ENCODE data around the gene ERICH6.

Gene ERICH6

DNA sequence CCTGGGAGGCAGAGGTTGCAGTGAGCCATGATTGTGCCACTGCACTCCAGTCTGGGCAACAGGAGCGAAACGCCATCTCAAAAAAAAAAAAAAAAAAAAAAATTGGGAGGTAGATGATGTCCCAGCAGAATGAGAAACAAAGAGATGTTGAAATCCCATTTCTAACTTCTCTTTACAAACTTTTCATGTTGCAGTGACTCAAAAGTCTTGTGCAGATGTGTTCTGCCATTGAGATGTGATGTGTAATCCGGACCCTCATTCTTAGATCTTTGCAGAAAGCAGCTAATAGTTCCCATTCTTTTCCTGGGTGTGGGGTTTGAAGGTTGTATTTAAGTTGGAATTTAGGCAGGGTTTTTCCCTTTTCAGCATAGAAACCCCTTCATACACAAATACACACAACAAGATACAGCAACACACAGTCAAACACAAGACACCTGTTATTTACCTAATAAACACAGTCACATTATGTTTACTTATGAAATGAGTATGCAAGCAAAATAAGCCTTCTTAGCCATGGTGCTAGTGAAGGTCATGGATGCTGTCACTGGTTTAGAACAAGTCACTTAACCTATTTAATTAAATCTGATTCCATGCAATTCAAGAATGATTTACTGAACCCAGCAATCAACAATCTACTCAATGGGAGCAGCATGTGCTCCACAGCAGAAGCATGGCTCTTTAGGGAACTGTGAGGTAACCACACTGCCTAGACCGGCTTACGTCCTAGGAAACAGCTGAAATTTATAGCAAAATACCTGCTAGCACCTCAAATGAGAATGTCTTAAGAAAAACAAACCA is 44.4 kb upstream of the ERICH6 start:
- Histone ChIP-seq H3K9me3 (ENCODE audit: insufficient read depth, low read length) (no peaks in the 10 kb centered on the region), H3K4me2 (ENCODE audit: low read length) (no peak overlapping the region), H3K36me3 (replicated peaks; ENCODE audit: low read depth, low read length) (peaks cover 19% of the 10 kb centered on the region), H3K4me1 (ENCODE audit: low read length) (peaks cover 22% of the 10 kb centered on the region), H3K79me2 (ENCODE audit: low read length) (peaks cover 98% of the 10 kb centered on the region), H4K20me1 (ENCODE audit: insufficient read depth, low read length) (peaks cover 93% of the 10 kb centered on the region), H3K27ac (ENCODE audit: low read length) (no peak overlapping the region), H3K4me3 (ENCODE audit: low read length) (no peak overlapping the region), H3K9ac (ENCODE audit: low read length) (no peak overlapping the region), H3K27me3 (ENCODE audit: low read depth, low read length) (no peaks in the 10 kb centered on the region), H2AFZ (ENCODE audit: low read depth, low read length) (no peak overlapping the region)
- TF ChIP-seq, protein P1, sequence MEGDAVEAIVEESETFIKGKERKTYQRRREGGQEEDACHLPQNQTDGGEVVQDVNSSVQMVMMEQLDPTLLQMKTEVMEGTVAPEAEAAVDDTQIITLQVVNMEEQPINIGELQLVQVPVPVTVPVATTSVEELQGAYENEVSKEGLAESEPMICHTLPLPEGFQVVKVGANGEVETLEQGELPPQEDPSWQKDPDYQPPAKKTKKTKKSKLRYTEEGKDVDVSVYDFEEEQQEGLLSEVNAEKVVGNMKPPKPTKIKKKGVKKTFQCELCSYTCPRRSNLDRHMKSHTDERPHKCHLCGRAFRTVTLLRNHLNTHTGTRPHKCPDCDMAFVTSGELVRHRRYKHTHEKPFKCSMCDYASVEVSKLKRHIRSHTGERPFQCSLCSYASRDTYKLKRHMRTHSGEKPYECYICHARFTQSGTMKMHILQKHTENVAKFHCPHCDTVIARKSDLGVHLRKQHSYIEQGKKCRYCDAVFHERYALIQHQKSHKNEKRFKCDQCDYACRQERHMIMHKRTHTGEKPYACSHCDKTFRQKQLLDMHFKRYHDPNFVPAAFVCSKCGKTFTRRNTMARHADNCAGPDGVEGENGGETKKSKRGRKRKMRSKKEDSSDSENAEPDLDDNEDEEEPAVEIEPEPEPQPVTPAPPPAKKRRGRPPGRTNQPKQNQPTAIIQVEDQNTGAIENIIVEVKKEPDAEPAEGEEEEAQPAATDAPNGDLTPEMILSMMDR (IDR thresholded peaks at IDR 0.05; ENCODE audit: low read depth, low read length) = no peak
- TF ChIP-seq EZH2phosphoT487 (IDR thresholded peaks at IDR 0.05; ENCODE audit: low read depth) = no peak

DNA sequence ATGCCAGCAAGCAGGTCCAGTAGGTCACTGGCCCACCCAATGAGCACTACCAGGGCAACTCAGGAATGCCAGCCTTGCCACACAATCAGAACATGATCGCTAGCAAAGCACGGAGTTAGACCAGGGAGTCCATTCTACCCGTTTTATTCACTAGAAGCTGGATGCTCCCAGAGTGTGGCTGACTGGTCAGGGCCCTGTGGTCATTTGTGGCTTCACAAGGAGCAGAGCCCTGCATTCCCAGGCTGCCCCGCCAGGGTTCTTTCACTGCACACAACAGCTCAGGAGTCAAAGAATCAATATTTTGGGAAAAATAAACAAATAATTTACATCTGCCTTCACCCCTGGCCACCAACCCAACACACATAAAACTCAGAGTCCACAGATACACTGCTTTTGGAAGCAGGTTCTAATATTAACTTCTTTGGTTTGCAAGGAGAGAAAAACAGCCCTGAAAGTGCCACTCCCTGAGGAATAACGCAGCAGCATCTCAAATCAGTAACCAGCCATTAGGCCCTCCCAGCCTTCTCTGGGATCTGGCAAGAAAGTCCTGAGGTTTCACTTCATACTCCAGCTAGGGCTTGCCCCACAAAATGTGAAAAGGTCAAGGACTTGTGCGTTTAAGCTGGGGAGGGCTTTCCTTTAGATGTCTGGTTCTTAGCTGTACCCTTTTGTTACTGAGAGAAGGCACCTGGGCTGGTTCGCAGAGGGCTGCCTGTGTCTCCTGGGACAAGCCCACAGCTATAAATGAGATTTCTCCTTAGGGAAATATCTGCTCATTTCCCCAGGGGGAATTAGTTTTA is 43.3 kb upstream of the ERICH6 start:
- peaks cover 33% of the 10 kb centered on the region for H3K4me1 ChIP-seq (ENCODE audit: low read length)
- no peak overlapping the region for H3K4me3 ChIP-seq (ENCODE audit: low read length)
- H3K27me3 ChIP-seq (ENCODE audit: low read depth, low read length) = no peaks in the 10 kb centered on the region
- no peak overlapping the region for H3K4me2 ChIP-seq (ENCODE audit: low read length)
- peaks cover 98% of the 10 kb centered on the region for H3K79me2 ChIP-seq (ENCODE audit: low read length)
- H3K9ac ChIP-seq (ENCODE audit: low read length) = no peak overlapping the region
- no peaks in the 10 kb centered on the region for H3K9me3 ChIP-seq (ENCODE audit: insufficient read depth, low read length)
- peaks cover 19% of the 10 kb centered on the region for H3K36me3 ChIP-seq (replicated peaks; ENCODE audit: low read depth, low read length)
- H3K27ac ChIP-seq (ENCODE audit: low read length) = no peak overlapping the region
- peaks cover 93% of the 10 kb centered on the region for H4K20me1 ChIP-seq (ENCODE audit: insufficient read depth, low read length)
- TF ChIP-seq, protein P1 (IDR thresholded peaks at IDR 0.05; ENCODE audit: low read depth, low read length) = no peak
- no peak for TF ChIP-seq EZH2phosphoT487 (IDR thresholded peaks at IDR 0.05; ENCODE audit: low read depth)
- no peak overlapping the region for H2AFZ ChIP-seq (ENCODE audit: low read depth, low read length)

DNA sequence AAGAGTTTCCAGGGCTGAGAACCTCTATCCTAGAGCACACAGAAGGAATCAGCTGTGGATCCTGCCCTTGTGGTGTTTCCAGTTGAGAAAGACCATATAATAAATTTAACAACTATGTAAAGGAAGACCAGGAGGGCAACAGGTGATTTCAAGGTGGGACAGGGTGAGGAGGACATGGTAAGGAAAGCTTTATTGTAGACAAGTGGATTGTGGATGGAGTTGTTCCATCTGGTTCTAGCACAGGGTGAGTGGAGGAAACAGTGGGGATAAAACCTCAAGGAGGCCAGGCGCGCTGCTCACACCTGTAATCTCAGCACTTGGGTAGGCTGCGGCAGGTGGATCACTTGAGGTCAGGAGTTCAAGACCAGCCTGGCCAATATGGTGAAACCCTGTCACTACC is 42.1 kb upstream of the ERICH6 start:
- peaks cover 92% of the 10 kb centered on the region for H4K20me1 ChIP-seq (ENCODE audit: insufficient read depth, low read length)
- TF ChIP-seq, protein P1 (IDR thresholded peaks at IDR 0.05; ENCODE audit: low read depth, low read length) = no peak
- TF ChIP-seq EZH2phosphoT487 (IDR thresholded peaks at IDR 0.05; ENCODE audit: low read depth) = no peak

DNA sequence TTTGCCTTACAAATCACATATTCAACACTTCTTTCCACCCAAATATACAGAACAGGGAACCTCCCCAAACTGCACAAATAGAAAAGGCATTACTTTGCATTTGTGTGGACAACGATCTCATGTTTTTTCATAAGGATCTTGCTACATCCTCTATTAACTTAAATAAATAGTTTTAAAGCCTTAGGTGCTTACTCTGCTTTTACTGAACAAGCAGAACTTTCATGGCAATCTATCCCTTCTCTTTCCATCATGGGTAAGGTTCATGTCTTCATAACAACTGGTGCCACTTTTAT is 41.1 kb upstream of the ERICH6 start:
- peak overlapping the region; percentile 53; the same call in 1 of the 2 replicates for H3K4me2 ChIP-seq (ENCODE audit: low read length)
- H3K9me3 ChIP-seq (ENCODE audit: insufficient read depth, low read length) = no peaks in the 10 kb centered on the region
- TF ChIP-seq EZH2phosphoT487 (IDR thresholded peaks at IDR 0.05; ENCODE audit: low read depth) = no peak
- TF ChIP-seq, protein P1 (IDR thresholded peaks at IDR 0.05; ENCODE audit: low read depth, low read length) = no peak
- no peak overlapping the region for H3K4me3 ChIP-seq (ENCODE audit: low read length)
- H4K20me1 ChIP-seq (ENCODE audit: insufficient read depth, low read length) = peaks cover 83% of the 10 kb centered on the region
- no peak overlapping the region for H3K27ac ChIP-seq (ENCODE audit: low read length)
- H3K27me3 ChIP-seq (ENCODE audit: low read depth, low read length) = no peaks in the 10 kb centered on the region
- peaks cover 92% of the 10 kb centered on the region for H3K79me2 ChIP-seq (ENCODE audit: low read length)
- H3K4me1 ChIP-seq (ENCODE audit: low read length) = peaks cover 54% of the 10 kb centered on the region
- no peak overlapping the region for H2AFZ ChIP-seq (ENCODE audit: low read depth, low read length)
- H3K36me3 ChIP-seq (replicated peaks; ENCODE audit: low read depth, low read length) = peaks cover 26% of the 10 kb centered on the region
- H3K9ac ChIP-seq (ENCODE audit: low read length) = no peak overlapping the region

More for the DNA sequence above, 42.1 kb upstream of the ERICH6 start:
- Histone ChIP-seq H2AFZ (ENCODE audit: low read depth, low read length) (no peak overlapping the region), H3K36me3 (replicated peaks; ENCODE audit: low read depth, low read length) (peaks cover 26% of the 10 kb centered on the region), H3K9ac (ENCODE audit: low read length) (no peak overlapping the region), H3K4me1 (ENCODE audit: low read length) (peaks cover 45% of the 10 kb centered on the region), H3K79me2 (ENCODE audit: low read length) (peaks cover 98% of the 10 kb centered on the region), H3K9me3 (ENCODE audit: insufficient read depth, low read length) (no peaks in the 10 kb centered on the region), H3K27ac (ENCODE audit: low read length) (no peak overlapping the region), H3K27me3 (ENCODE audit: low read depth, low read length) (no peaks in the 10 kb centered on the region), H3K4me2 (ENCODE audit: low read length) (no peak overlapping the region), H3K4me3 (ENCODE audit: low read length) (no peak overlapping the region)

All from OCI-LY3 (cell line).